IPS-18c (cell line): ENCODE data around the gene GALNT15.

ENCODE experiments used
- H3K4me3 ChIP-seq: 2 replicates; pipeline ENCODE4 v1.7.0; 2013; ENCODE audit warnings: low read depth, mild to moderate bottlenecking, low read length, moderate library complexity; ENCODE audit not compliant: insufficient read depth
- H3K9me3 ChIP-seq: one replicate; pipeline ENCODE4 v1.6.1; 2013; ENCODE audit warnings: mild to moderate bottlenecking, low read length, moderate library complexity; ENCODE audit not compliant: control insufficient read depth, insufficient read depth

Gene GALNT15

GRCh38 chr3:16203031-16203430 is 28.6 kb downstream of the GALNT15 start:
- Histone ChIP-seq H3K9me3 (no peaks in the 10 kb centered on the region), H3K4me3 (no peak overlapping the region)

GRCh38 chr3:16203671-16204629 is 29.5 kb downstream of the GALNT15 start:
- Histone ChIP-seq H3K4me3 (no peak overlapping the region), H3K9me3 (no peaks in the 10 kb centered on the region)

- no peaks in the 10 kb centered on the region for H3K9me3 ChIP-seq
- no peak overlapping the region for H3K4me3 ChIP-seq
Observed at GRCh38 chr3:16204751-16205150, 30.3 kb downstream of the GALNT15 start.

GRCh38 chr3:16205156-16205870 is 30.8 kb downstream of the GALNT15 start:
- Histone ChIP-seq H3K9me3 (no peaks in the 10 kb centered on the region), H3K4me3 (no peak overlapping the region)

GRCh38 chr3:16207031-16207430 is 32.6 kb downstream of the GALNT15 start:
- Histone ChIP-seq H3K4me3 (no peak overlapping the region), H3K9me3 (no peaks in the 10 kb centered on the region)

GRCh38 chr3:16211176-16211904 is 36.9 kb downstream of the GALNT15 start:
- Histone ChIP-seq H3K4me3 (no peak overlapping the region), H3K9me3 (no peaks in the 10 kb centered on the region)

GRCh38 chr3:16214366-16214765 is 39.9 kb downstream of the GALNT15 start:
- Histone ChIP-seq H3K4me3 (no peak overlapping the region), H3K9me3 (no peaks in the 10 kb centered on the region)

GRCh38 chr3:16216373-16216935 is 42.0 kb downstream of the GALNT15 start:
- H3K9me3 ChIP-seq = no peaks in the 10 kb centered on the region
- H3K4me3 ChIP-seq = no peak overlapping the region

GRCh38 chr3:16219777-16220176 is 45.3 kb downstream of the GALNT15 start:
- no peak overlapping the region for H3K4me3 ChIP-seq
- H3K9me3 ChIP-seq = no peaks in the 10 kb centered on the region

- H3K9me3 ChIP-seq = no peaks in the 10 kb centered on the region
- H3K4me3 ChIP-seq = no peak overlapping the region
Observed at GRCh38 chr3:16221990-16222389, 47.5 kb downstream of the GALNT15 start.

- no peak overlapping the region for H3K4me3 ChIP-seq
Observed at GRCh38 chr3:16222547-16222946, 48.1 kb downstream of the GALNT15 start.

GRCh38 chr3:16224325-16224724 is 49.8 kb downstream of the GALNT15 start:
- H3K4me3 ChIP-seq = no peak overlapping the region
- no peaks in the 10 kb centered on the region for H3K9me3 ChIP-seq

More at GRCh38 chr3:16222547-16222946, 48.1 kb downstream of the GALNT15 start:
- no peaks in the 10 kb centered on the region for H3K9me3 ChIP-seq

- Histone ChIP-seq H3K4me3 (no peak overlapping the region), H3K9me3 (no peaks in the 10 kb centered on the region)
Observed at GRCh38 chr3:16227566-16227965, 53.1 kb downstream of the GALNT15 start.

GRCh38 chr3:16229681-16230080 is 55.2 kb downstream of the GALNT15 start:
- Histone ChIP-seq H3K4me3 (no peak overlapping the region), H3K9me3 (no peaks in the 10 kb centered on the region)

- Histone ChIP-seq H3K9me3 (no peaks in the 10 kb centered on the region), H3K4me3 (no peak overlapping the region)
Observed at GRCh38 chr3:16231983-16232382, 57.5 kb downstream of the GALNT15 start.

- no peak overlapping the region for H3K4me3 ChIP-seq
- H3K9me3 ChIP-seq = no peaks in the 10 kb centered on the region
Observed at GRCh38 chr3:16233806-16234205, 59.3 kb downstream of the GALNT15 start.

- no peak overlapping the region for H3K4me3 ChIP-seq
Observed at GRCh38 chr3:16234281-16234680, 59.8 kb downstream of the GALNT15 start.

More at GRCh38 chr3:16234281-16234680, 59.8 kb downstream of the GALNT15 start:
- H3K9me3 ChIP-seq = no peaks in the 10 kb centered on the region
